Measurements from ENCODE around the gene MAP4K5.
"Not testable (repeated sequence)": the region's sequence is repeated elsewhere in the genome, so short reads cannot be mapped to it uniquely, and the experiment has no call there.

MAP4K5 gene

GRCh38 chr14:50531595-50532501 is 521 bp downstream of the MAP4K5 start:
- peak; percentile 44 for DNase-seq

GRCh38 chr14:50530794-50531365 is 1.5 kb downstream of the MAP4K5 start:
- DNase-seq, result no peak

- DNase-seq, result peak; percentile 79
Measured at GRCh38 chr14:50530358-50530757, 2.0 kb downstream of the MAP4K5 start.

- DNase-seq, result no peak
Measured at GRCh38 chr14:50529288-50530179, 2.8 kb downstream of the MAP4K5 start.

GRCh38 chr14:50528000-50528399 is 4.4 kb downstream of the MAP4K5 start:
- peak; percentile 83 for DNase-seq

GRCh38 chr14:50524731-50525515 is 7.4 kb downstream of the MAP4K5 start:
- DNase-seq, result no peak

GRCh38 chr14:50524060-50524459 is 8.3 kb downstream of the MAP4K5 start:
- DNase-seq, result no peak

GRCh38 chr14:50523271-50524041 is 8.9 kb downstream of the MAP4K5 start:
- DNase-seq, result no peak

GRCh38 chr14:50521912-50522341 is 10.4 kb downstream of the MAP4K5 start:
- peak; percentile 36 for DNase-seq

- peak; percentile 94 for DNase-seq
Measured at GRCh38 chr14:50520947-50521815, 11.2 kb downstream of the MAP4K5 start.

GRCh38 chr14:50516091-50516490 is 16.3 kb downstream of the MAP4K5 start:
- no peak for DNase-seq

GRCh38 chr14:50512463-50512862 is 19.9 kb downstream of the MAP4K5 start:
- no peak for DNase-seq

- no peak for DNase-seq
Measured at GRCh38 chr14:50510157-50510556, 22.2 kb downstream of the MAP4K5 start.

- not testable (repeated sequence) for DNase-seq
Measured at GRCh38 chr14:50507078-50507477, 25.3 kb downstream of the MAP4K5 start.

GRCh38 chr14:50501642-50502041 is 30.7 kb downstream of the MAP4K5 start:
- DNase-seq, result peak; percentile 95

- no peak for DNase-seq
Measured at GRCh38 chr14:50497351-50497750, 35.0 kb downstream of the MAP4K5 start.

GRCh38 chr14:50489851-50490250 is 42.5 kb downstream of the MAP4K5 start:
- DNase-seq, result no peak

GRCh38 chr14:50488521-50488920 is 43.8 kb downstream of the MAP4K5 start:
- no peak for DNase-seq

- DNase-seq, result no peak
Measured at GRCh38 chr14:50479041-50479440, 53.3 kb downstream of the MAP4K5 start.

- DNase-seq, result no peak
Measured at GRCh38 chr14:50477760-50478159, 54.6 kb downstream of the MAP4K5 start.
